Effector memory CD4-positive, alpha-beta T cell (primary cell): Measurements from ENCODE around the gene IMPA2.

Experiments
- DNase-seq, 3 donors: peaks; one replicate each; pipeline ENCODE4 v3.0.0-alpha.2; 2020
- H3K27ac ChIP-seq: 2 replicates; pipeline ENCODE4 v1.7.0; 2013; ENCODE audit warnings: mild to moderate bottlenecking, low read length, moderate library complexity; ENCODE audit not compliant: insufficient read depth, poor library complexity, severe bottlenecking
- H3K27me3 ChIP-seq: replicated peaks from 2 replicates; pipeline ENCODE4 v1.7.0; 2013; ENCODE audit warnings: mild to moderate bottlenecking, low read length; ENCODE audit not compliant: insufficient read depth, control insufficient read depth, poor library complexity, severe bottlenecking
- H3K36me3 ChIP-seq: 2 replicates; pipeline ENCODE4 v1.7.0; 2013; ENCODE audit warnings: mild to moderate bottlenecking, low read length, moderate library complexity; ENCODE audit not compliant: control insufficient read depth, insufficient read depth
- H3K4me1 ChIP-seq: 2 replicates; pipeline ENCODE4 v1.7.0; 2013; ENCODE audit warnings: low read length, mild to moderate bottlenecking; ENCODE audit not compliant: control insufficient read depth, insufficient read depth, poor library complexity, severe bottlenecking
- H3K4me3 ChIP-seq: 2 replicates; pipeline ENCODE4 v1.7.0; 2013; ENCODE audit warnings: low read length, low read depth, mild to moderate bottlenecking; ENCODE audit not compliant: insufficient read depth, poor library complexity, severe bottlenecking
- H3K9me3 ChIP-seq: 2 replicates; pipeline ENCODE4 v1.7.0; 2013; ENCODE audit warnings: mild to moderate bottlenecking, low read length, moderate library complexity; ENCODE audit not compliant: control insufficient read depth

Gene IMPA2

GRCh38 chr18:12026562-12026961, 45.3 kb downstream of the IMPA2 start:
- Histone ChIP-seq H3K36me3 (no peaks in the 10 kb centered on the region), H3K27me3 (no peaks in the 10 kb centered on the region), H3K4me3 (no peak overlapping the region), H3K9me3 (no peaks in the 10 kb centered on the region), H3K27ac (no peak overlapping the region), H3K4me1 (no peaks in the 10 kb centered on the region)
- DNase-seq, result no peak

GRCh38 chr18:12027046-12027445, 45.7 kb downstream of the IMPA2 start:
- H3K4me3 ChIP-seq, result no peak overlapping the region
- H3K27ac ChIP-seq, result no peak overlapping the region
- H3K9me3 ChIP-seq, result no peaks in the 10 kb centered on the region
- no peak for DNase-seq
- no peaks in the 10 kb centered on the region for H3K4me1 ChIP-seq
- no peaks in the 10 kb centered on the region for H3K36me3 ChIP-seq
- no peaks in the 10 kb centered on the region for H3K27me3 ChIP-seq

DNA sequence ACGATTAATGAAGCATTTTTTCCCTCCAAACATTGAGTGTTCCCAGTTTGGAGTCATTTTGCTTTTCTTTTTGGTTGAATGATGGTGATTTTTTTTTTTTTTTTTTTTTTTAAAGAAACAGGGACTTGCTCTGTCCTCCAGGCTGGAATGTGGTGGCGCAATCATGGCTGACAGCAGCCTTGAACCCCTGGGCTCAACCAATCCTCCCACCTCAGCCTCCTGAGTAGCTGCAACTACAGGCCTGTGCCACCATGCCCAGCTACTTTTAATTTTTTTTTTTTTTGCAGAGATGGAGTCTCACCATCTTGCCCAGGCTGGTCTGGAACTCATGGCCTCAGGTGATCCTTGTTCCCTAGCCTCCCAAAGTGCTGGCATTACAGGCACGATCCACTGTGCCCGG, 46.2 kb downstream of the IMPA2 start:
- Histone ChIP-seq H3K4me1 (no peaks in the 10 kb centered on the region), H3K36me3 (no peaks in the 10 kb centered on the region), H3K9me3 (no peaks in the 10 kb centered on the region), H3K4me3 (no peak overlapping the region), H3K27me3 (no peaks in the 10 kb centered on the region), H3K27ac (no peak overlapping the region)
- no peak for DNase-seq

DNA sequence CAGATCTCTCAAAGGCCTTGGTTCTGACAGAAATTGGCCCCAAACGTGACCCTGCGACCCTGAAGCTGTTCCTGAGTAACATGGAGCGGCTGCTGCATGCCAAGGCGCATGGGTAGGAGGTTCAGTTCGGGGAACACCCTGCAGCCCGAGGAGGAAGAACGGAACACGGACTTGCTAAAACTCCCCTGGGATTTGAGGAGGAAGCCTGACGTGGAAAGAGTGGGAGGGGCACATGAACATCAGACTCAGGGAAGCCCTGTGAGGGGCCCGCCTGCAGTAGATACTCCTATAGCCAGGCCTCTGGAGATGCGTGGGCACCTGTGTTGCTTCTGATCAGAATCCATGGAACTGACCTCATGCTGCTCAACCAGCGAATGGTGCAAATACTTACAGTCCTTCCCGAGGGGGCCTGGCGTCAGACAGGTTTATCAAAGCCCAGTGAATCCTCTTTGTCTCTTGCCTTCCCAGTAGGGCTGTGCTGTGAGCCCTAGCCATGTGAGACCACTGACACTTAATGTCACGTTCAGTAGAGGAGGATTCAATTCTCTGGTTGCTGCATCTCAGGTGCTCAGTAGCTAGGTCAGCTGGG, 46.8 kb downstream of the IMPA2 start:
- no peaks in the 10 kb centered on the region for H3K36me3 ChIP-seq
- H3K9me3 ChIP-seq, result no peaks in the 10 kb centered on the region
- H3K27me3 ChIP-seq, result no peaks in the 10 kb centered on the region
- DNase-seq, result no peak
- no peak overlapping the region for H3K4me3 ChIP-seq
- H3K27ac ChIP-seq, result no peak overlapping the region
- no peaks in the 10 kb centered on the region for H3K4me1 ChIP-seq

DNA sequence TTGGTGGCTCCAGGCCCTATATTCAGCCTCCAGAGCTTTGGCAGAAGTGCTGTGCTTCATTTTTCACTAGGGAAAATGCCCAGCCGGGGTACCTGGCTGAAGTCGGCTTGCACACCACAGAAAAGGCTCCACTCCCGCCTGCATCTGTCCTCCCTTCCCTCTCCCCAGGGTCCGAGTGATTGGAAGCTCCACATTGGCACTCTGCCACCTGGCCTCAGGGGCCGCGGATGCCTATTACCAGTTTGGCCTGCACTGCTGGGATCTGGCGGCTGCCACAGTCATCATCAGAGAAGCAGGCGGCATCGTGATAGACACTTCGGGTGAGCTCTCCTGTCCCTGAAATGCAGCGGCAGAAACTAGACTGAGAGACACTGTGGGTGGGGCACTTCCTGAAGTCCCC, 47.4 kb downstream of the IMPA2 start:
- DNase-seq, result no peak
- Histone ChIP-seq H3K4me1 (no peaks in the 10 kb centered on the region), H3K27ac (no peak overlapping the region), H3K36me3 (no peaks in the 10 kb centered on the region), H3K27me3 (no peaks in the 10 kb centered on the region), H3K9me3 (no peaks in the 10 kb centered on the region), H3K4me3 (no peak overlapping the region)

- Histone ChIP-seq H3K36me3 (no peaks in the 10 kb centered on the region), H3K4me1 (no peaks in the 10 kb centered on the region), H3K27ac (no peak overlapping the region), H3K4me3 (no peak overlapping the region), H3K9me3 (no peaks in the 10 kb centered on the region), H3K27me3 (no peaks in the 10 kb centered on the region)
- DNase-seq, result no peak
These were observed 48.7 kb downstream of the IMPA2 start for GRCh38 chr18:12029786-12030584.

DNA sequence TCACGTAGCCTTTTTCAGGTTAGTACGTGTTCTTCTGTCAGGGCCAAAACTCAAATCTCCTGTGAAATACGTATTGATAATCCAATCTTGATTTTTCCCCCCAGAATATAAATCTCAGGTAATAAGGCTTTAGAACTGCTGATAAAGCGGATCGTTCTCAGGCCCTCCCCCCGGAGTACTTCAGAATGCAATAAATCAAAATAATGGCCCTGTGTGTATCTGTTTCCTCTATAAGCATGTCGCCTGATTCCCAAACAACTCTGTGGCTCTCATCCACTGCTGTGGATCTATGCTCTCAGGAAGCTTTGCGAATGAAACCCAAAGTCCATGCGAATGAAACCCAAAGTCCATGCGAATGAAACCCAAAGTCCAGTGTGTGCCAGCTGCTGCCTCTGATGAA, 49.4 kb downstream of the IMPA2 start:
- no peaks in the 10 kb centered on the region for H3K9me3 ChIP-seq
- no peaks in the 10 kb centered on the region for H3K4me1 ChIP-seq
- no peak overlapping the region for H3K27ac ChIP-seq
- H3K36me3 ChIP-seq, result no peaks in the 10 kb centered on the region
- no peak for DNase-seq
- H3K27me3 ChIP-seq, result no peaks in the 10 kb centered on the region
- no peak overlapping the region for H3K4me3 ChIP-seq

DNA sequence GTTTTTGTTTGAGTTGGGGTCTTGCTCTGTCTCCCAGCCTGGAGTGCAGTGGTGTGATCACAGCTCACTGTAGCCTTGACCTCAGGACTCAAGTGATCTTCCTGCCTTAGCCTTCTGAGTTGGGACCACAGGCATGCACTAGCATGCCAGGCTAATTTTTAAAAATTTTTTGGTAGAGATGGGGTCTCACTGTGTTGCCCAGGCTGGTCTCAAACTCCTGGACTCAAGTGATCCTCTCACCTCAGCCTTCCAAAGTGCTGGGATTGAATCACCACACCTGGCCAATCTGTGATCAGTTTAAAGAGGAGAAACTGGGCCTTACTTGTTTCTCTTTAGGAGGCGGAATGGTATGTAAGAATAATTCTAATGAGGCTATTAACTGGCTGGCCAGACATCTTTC, 49.9 kb downstream of the IMPA2 start:
- Histone ChIP-seq H3K9me3 (no peaks in the 10 kb centered on the region), H3K27me3 (no peaks in the 10 kb centered on the region), H3K4me3 (no peak overlapping the region), H3K4me1 (no peaks in the 10 kb centered on the region), H3K36me3 (no peaks in the 10 kb centered on the region), H3K27ac (no peak overlapping the region)
- DNase-seq, result no peak

GRCh38 chr18:12031846-12032245, 50.5 kb downstream of the IMPA2 start:
- no peak for DNase-seq
- Histone ChIP-seq H3K9me3 (no peaks in the 10 kb centered on the region), H3K27ac (no peak overlapping the region), H3K4me1 (no peaks in the 10 kb centered on the region), H3K27me3 (no peaks in the 10 kb centered on the region), H3K4me3 (no peak overlapping the region), H3K36me3 (no peaks in the 10 kb centered on the region)

DNA sequence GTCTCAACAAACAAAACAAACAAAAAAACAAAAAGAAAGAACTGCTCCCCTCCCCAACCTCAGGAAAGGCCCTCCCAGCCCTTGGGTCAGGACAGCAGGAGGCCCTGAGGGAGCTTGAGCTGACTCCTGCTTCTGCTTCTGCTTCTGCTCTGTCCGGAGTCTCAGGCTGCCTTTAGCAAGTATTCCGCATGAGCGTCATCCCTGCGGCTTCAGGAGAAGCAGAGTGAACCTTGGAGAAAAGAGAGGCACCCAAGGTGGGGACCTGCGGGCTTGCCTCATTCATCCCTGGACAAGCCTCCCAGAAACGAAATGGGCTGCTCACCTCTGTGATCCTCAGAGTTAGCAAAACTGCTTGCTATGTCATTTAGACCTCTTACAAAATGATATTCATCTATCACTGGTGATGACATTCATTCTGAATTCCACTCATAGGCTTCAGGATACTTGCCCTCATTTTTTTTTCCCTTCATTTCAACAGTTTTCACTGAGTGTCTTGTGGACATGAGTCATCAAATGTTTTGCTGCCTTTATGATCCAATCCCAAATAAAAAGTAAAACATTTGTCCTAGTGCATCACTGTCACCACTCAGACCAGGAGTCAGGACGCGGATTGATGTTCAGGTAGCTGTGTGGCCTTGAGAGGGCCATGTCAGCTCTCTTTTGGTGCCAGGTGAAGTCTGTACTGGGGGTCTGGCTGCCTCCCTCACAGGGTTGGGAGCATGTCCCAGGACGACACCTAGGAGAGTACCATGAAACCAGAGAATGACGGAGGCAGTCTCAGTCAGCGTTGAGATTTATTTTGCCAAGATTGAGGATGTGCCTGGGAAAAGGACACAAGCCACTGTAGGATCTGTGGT, 51.7 kb downstream of the IMPA2 start:
- Histone ChIP-seq H3K27ac (no peak overlapping the region), H3K36me3 (no peaks in the 10 kb centered on the region), H3K4me1 (no peaks in the 10 kb centered on the region)

More for the DNA sequence above, 51.7 kb downstream of the IMPA2 start:
- H3K4me3 ChIP-seq, result no peak overlapping the region
- no peaks in the 10 kb centered on the region for H3K9me3 ChIP-seq
- peaks cover under 1% of the 10 kb centered on the region for H3K27me3 ChIP-seq
- no peak for DNase-seq
